GM12874 (cell line): Measurements from ENCODE around the gene LRRC2.

ENCODE experiments used
- TF ChIP-seq, protein P1 (sequence below): IDR thresholded peaks from 2 replicates; pipeline ENCODE4 v1.5.1; 2011; ENCODE audit warnings: low read depth, mild to moderate bottlenecking, control low read depth, low read length, moderate library complexity; ENCODE audit not compliant: insufficient read depth

LRRC2 gene

GRCh38 chr3:46593979-46594378, 27.9 kb upstream of the LRRC2 start:
- TF ChIP-seq, protein P1, sequence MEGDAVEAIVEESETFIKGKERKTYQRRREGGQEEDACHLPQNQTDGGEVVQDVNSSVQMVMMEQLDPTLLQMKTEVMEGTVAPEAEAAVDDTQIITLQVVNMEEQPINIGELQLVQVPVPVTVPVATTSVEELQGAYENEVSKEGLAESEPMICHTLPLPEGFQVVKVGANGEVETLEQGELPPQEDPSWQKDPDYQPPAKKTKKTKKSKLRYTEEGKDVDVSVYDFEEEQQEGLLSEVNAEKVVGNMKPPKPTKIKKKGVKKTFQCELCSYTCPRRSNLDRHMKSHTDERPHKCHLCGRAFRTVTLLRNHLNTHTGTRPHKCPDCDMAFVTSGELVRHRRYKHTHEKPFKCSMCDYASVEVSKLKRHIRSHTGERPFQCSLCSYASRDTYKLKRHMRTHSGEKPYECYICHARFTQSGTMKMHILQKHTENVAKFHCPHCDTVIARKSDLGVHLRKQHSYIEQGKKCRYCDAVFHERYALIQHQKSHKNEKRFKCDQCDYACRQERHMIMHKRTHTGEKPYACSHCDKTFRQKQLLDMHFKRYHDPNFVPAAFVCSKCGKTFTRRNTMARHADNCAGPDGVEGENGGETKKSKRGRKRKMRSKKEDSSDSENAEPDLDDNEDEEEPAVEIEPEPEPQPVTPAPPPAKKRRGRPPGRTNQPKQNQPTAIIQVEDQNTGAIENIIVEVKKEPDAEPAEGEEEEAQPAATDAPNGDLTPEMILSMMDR, result no peak

DNA sequence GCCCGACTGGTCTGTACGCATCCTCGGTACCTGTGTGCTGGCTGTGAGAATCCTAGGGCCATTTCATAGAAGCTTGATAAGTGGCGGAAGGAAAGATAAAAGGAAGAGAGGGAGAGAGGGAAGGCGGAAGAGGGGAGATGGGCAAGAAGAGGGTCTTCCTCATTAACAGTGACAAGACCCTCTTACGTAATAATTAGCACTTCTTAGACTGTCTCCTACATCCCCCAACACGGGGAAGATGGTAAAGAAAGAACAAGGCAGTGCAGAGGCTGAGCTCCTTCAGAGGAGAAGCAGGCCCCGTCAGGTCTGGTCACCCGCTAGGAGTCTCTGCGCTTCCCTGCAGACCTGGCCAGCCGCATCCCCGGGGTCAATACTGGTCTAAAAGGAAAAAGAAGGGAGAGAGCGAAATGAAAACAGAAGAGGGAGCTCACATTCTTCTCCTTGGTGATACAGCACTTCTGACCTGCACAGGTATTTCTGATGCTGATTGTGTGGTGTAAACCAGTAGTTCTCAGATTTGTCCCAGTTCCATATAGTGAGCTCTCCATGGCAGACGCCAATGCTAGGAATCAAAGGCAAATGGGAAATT, 27.3 kb upstream of the LRRC2 start:
- TF ChIP-seq, protein P1, result no peak

DNA sequence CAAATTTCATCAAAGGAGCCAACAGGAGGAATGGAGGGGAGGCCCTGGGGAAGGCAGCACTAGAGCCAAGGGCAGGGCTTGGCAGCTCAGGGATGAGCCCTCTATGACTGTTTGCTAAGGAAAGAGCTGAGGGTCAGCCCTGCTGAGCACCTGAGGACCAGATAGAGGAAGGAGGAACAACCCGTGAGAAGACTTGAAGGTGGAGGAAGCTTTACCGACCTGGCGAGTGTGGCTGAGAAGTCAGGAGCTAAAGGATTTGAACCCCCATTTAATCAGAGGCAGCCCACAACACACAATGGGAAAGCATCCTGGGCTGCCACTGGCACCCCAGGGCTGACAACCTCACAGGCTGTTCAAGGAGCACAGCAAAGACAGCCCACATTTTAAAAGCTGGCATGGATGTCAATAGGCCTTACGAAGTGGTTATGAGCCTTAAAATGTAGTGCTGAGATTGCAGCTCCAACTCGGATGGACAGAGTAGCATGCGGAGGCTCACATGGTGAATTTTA, 20.7 kb upstream of the LRRC2 start:
- TF ChIP-seq, protein P1, result no peak

DNA sequence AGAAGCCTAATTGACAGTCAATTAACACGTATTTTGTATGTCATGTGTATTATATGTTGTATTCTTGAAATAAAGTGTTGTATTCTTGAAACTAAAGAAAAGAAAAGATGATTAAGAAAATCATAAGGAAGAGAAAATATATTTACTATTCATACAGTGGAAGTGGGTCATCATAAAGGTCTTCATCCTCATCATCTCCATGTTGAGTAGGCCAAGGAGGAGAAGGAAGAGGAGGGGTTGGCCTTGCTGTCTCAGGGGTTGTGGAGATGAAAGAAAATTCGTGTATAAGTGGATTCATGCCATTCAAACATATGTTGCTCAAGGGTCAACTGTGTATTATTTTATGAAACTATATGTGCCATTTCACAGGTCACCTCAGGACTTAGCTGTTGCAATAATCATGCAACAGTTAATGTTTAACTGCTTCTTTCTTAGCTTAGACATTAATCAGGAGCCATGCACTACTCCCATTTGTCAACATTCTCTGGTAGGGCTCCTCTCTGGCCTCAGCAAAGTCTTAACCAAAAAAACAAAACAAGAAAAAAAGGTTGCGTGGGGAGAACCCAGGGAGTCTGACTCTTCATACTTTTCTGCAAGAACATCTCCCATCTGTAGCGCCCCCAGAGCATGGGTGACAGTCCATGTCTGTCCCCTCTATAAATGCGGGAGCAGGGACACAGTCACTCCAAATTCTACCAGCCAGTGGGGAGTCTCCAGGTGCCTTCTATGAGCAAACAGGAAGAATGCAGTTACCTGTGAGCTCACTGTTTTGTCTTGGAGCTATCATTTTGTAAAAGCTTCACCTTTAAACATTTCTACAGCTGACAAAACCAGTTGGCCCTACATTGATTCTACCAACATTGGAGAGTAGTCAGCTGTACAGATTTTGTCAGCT, 19.9 kb upstream of the LRRC2 start:
- TF ChIP-seq, protein P1, result no peak

GRCh38 chr3:46584598-46585467, 18.7 kb upstream of the LRRC2 start:
- TF ChIP-seq, protein P1, result no peak

DNA sequence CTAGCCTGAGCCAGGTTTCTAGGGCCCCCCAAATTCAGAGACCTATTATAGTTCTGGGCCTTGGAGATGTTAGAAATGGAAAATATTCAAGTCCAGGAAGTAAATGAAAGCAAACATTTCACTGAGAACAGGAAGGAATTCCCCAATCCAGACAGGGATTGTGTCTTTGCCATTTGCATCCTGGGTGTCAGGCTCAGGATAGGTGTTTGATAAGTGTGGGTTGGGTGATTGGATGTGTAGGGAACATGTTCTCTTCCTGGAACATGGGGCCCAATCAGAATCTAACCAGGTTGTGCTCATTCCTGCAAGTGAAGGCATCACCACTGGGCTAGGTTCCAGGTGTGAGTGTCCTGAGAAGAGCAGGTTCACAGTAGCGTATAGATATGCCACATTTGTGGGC, 14.6 kb upstream of the LRRC2 start:
- TF ChIP-seq, protein P1, result no peak

DNA sequence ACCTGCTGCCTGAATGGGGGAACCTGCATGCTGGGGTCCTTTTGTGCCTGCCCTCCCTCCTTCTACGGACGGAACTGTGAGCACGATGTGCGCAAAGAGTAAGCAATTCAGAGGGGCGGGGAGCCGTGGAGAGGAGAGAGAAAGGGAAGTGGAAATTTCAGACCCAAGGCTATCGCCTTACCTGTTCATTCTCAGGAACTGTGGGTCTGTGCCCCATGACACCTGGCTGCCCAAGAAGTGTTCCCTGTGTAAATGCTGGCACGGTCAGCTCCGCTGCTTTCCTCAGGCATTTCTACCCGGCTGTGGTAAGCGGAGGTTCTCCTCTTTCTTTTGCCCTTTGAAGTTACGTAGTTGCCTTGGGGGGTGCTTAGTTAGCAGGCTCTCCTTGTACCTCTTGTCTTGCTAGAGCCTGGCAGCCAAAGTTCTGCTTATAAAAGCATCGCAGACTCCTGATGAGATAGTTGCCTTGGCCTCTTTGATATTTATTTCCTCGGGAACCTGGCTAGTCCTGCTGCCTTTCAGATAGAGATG, 13.7 kb upstream of the LRRC2 start:
- TF ChIP-seq, protein P1, result no peak
